Right renal cortex interstitium (tissue), 3 donors: ENCODE measurements around the gene NFATC4. TPM values are rescaled to one million over a fixed set of nuclear protein-coding genes. Genes with fewer than 3 reads are reported as not detected.
"Not testable (repeated sequence)": the region's sequence is repeated elsewhere in the genome, so short reads cannot be mapped to it uniquely, and the experiment has no call there.

Source experiments
- DNase-seq, 3 donors: peaks; one replicate each; pipeline ENCODE4 v3.0.0-alpha.2; 2013; ENCODE audit warnings: low read depth in 3 of 3, low spot score in 2 of 3
- polyA plus RNA-seq, 3 donors: library from polyadenylated mRNA; unstranded; fragments of 120-200 nt; gene quantifications; one replicate each; pipeline ENCODE4 v1.2.1, GENCODE V29; 2013; ENCODE audit not compliant: insufficient read length in 3 of 3

The NFATC4 gene
- 10 to 100 TPM; 45.0 to 50.5 (median 49.7) TPM for polyA plus RNA-seq

GRCh38 chr14:24367514-24368211 lies at the start of gene NFATC4:
TSS of gene NFATC4 (plus strand) at chr14:24368184. CDS start at chr14:24368341, 157 bp downstream.
- DNase-seq: peak; percentile 77 to 89 (median 86)

GRCh38 chr14:24321212-24321975 lies 46.6 kb upstream of the NFATC4 start:
- no peak for DNase-seq

GRCh38 chr14:24322672-24323071 lies 45.3 kb upstream of the NFATC4 start:
- DNase-seq: no peak

- no peak for DNase-seq
Measured at GRCh38 chr14:24323341-24323740, 44.6 kb upstream of the NFATC4 start.

GRCh38 chr14:24324024-24324423 lies 44.0 kb upstream of the NFATC4 start:
- no peak for DNase-seq

GRCh38 chr14:24325041-24325530 lies 42.9 kb upstream of the NFATC4 start:
- no peak for DNase-seq

GRCh38 chr14:24325963-24326362 lies 42.0 kb upstream of the NFATC4 start:
- no peak for DNase-seq

GRCh38 chr14:24327303-24327702 lies 40.7 kb upstream of the NFATC4 start:
- no peak for DNase-seq

- DNase-seq: not testable (repeated sequence)
Measured at GRCh38 chr14:24327914-24328313, 40.1 kb upstream of the NFATC4 start.

GRCh38 chr14:24329073-24329663 lies 38.8 kb upstream of the NFATC4 start:
- no peak for DNase-seq

- no peak for DNase-seq
Measured at GRCh38 chr14:24329736-24330135, 38.2 kb upstream of the NFATC4 start.

- no peak for DNase-seq
Measured at GRCh38 chr14:24330973-24331674, 36.9 kb upstream of the NFATC4 start.

- no peak for DNase-seq
Measured at GRCh38 chr14:24331731-24332267, 36.2 kb upstream of the NFATC4 start.

- no peak for DNase-seq
Measured at GRCh38 chr14:24332268-24332993, 35.6 kb upstream of the NFATC4 start.

GRCh38 chr14:24334431-24335291 lies 33.3 kb upstream of the NFATC4 start, which contains the start of gene ADCY4:
TSS of gene ADCY4 (minus strand) at chr14:24335071. CDS start at chr14:24334652, 419 bp downstream.
- DNase-seq: no peak

GRCh38 chr14:24335461-24336171 lies 32.4 kb upstream of the NFATC4 start:
- DNase-seq: peak in 1 of 3 donors; percentile 19

GRCh38 chr14:24337144-24337823 lies 30.7 kb upstream of the NFATC4 start:
- no peak for DNase-seq

GRCh38 chr14:24337824-24338175 lies 30.2 kb upstream of the NFATC4 start:
- no peak for DNase-seq
